HepG2 (cell line): ENCODE data around the gene C3orf18. TPM values are rescaled to one million over a fixed set of nuclear protein-coding genes. Genes with fewer than 3 reads are reported as not detected.

Experiments
- ATAC-seq: fragments of 200-7000 bp; cut with Tn5 transposase; 3 replicates; pipeline ENCODE4 v1.9.1; 2020; ENCODE audit warnings: mild to moderate bottlenecking, moderate library complexity
- BruUV-seq: library from RNA; stranded (reverse); fragments of 400-500 nt; replicated peaks from 2 replicates; lab custom pipeline; 2021; lab: Mats Ljungman, UMichigan
- CTCF ChIA-PET: fragments of 300-600 bp; formaldehyde crosslinking; extraction: SDS; loops from one replicate; lab custom pipeline; 2021; ENCODE audit warnings: low total read pairs, inconsistent platforms, low intra/inter-chr PET ratio; lab: Yijun Ruan, JAX
- POLR2A ChIA-PET: fragments of 350-600 bp; sonication (Branson Sonifier 250); formaldehyde crosslinking; loops from one replicate; lab custom pipeline; 2020; ENCODE audit warnings: antibody characterized with exemption, inconsistent platforms; lab: Yijun Ruan, JAX
- DNase-seq: peaks from one replicate; pipeline ENCODE4 v3.0.0-alpha.2; 2015; ENCODE audit warnings: low spot score
- FAIRE-seq: peaks from 3 replicates; lab custom pipeline; 2011; peaks lifted over from hg19 to GRCh38; lab: Jason Lieb, UNC
- H2AFZ ChIP-seq: one replicate; pipeline ENCODE4 v1.6.1; 2011; ENCODE audit warnings: low read length, inconsistent platforms
- H3K27ac ChIP-seq: fragments of 300-600 bp; 3 replicates; pipeline ENCODE4 v1.8.0; 2011; ENCODE audit warnings: mixed run types, mild to moderate bottlenecking, mixed read lengths, low read length, inconsistent platforms; ENCODE audit not compliant: insufficient read depth; ENCODE audit errors: extremely low read length
- H3K27me3 ChIP-seq, 2 experiments: fragments of 200-600 bp in 1 of 2; 2 replicates in 1 of 2; 3 replicates in 1 of 2; pipeline versions ENCODE4 v1.6.0 to v1.8.0; 2011; ENCODE audit warnings: low read length in 2 of 2, mild to moderate bottlenecking in 2 of 2, moderate library complexity in 2 of 2, inconsistent platforms in 1 of 2; ENCODE audit not compliant: insufficient read depth in 2 of 2, control insufficient read depth in 1 of 2
- H3K36me3 ChIP-seq, 2 experiments: fragments of 200-600 bp in 1 of 2; replicated peaks in 1 of 2; 2 replicates in 1 of 2; 3 replicates in 1 of 2; pipeline versions ENCODE4 v1.5.1 to v1.8.0; 2011; ENCODE audit warnings: low read length in 2 of 2, inconsistent platforms in 1 of 2; ENCODE audit not compliant: insufficient read depth in 2 of 2, control insufficient read depth in 1 of 2
- H3K4me1 ChIP-seq: 2 replicates; pipeline ENCODE4 v1.5.1; 2012; ENCODE audit warnings: low read length, inconsistent platforms; ENCODE audit not compliant: insufficient read depth
- H3K4me2 ChIP-seq: 2 replicates; pipeline ENCODE4 v1.6.0; 2011; ENCODE audit warnings: low read depth, low read length, inconsistent platforms
- H3K4me3 ChIP-seq, 3 experiments: fragments of 200-600 bp in 1 of 3; sonication (generic), shearing (Covaris generic) in 1 of 3; replicated peaks in 1 of 3; 2 replicates each; pipeline ENCODE4 v1.5.1; 2011 to 2016; ENCODE audit warnings: low read length in 3 of 3, inconsistent platforms in 2 of 3, low read depth in 2 of 3, mild to moderate bottlenecking in 2 of 3, control low read depth in 1 of 3, mixed read lengths in 1 of 3; ENCODE audit not compliant: insufficient read depth in 1 of 3
- H3K79me2 ChIP-seq: one replicate; pipeline ENCODE4 v1.6.1; 2011; ENCODE audit warnings: low read length, inconsistent platforms; ENCODE audit not compliant: insufficient read depth
- H3K9ac ChIP-seq: 2 replicates; pipeline ENCODE4 v1.6.0; 2011; ENCODE audit warnings: mild to moderate bottlenecking, low read depth, low read length, inconsistent platforms; ENCODE audit not compliant: insufficient read depth
- H3K9me3 ChIP-seq: 2 replicates; pipeline ENCODE4 v1.5.1; 2012; ENCODE audit warnings: mild to moderate bottlenecking, low read length
- H4K20me1 ChIP-seq: 2 replicates; pipeline ENCODE4 v1.6.0; 2011; ENCODE audit warnings: inconsistent platforms, mild to moderate bottlenecking, low read length, moderate library complexity; ENCODE audit not compliant: insufficient read depth
- ELF1 ChIP-seq: sonication (generic); formaldehyde crosslinking; IDR thresholded peaks from 2 replicates; pipeline ENCODE4 v1.4.0; 2020; ENCODE audit warnings: missing genetic modification reagents
- FUBP1 ChIP-seq: sonication (generic); formaldehyde crosslinking; IDR thresholded peaks from 2 replicates; pipeline ENCODE4 v1.5.1; 2020; ENCODE audit warnings: missing genetic modification reagents, mild to moderate bottlenecking, borderline replicate concordance
- IKZF4 ChIP-seq: sonication (generic); formaldehyde crosslinking; IDR thresholded peaks from 2 replicates; pipeline ENCODE4 v1.5.1; 2020; ENCODE audit warnings: borderline replicate concordance, mild to moderate bottlenecking, low read depth, missing genetic modification reagents; ENCODE audit errors: not compliant biosample characterization
- MAZ ChIP-seq, 2 experiments: sonication (generic) in 1 of 2; formaldehyde crosslinking in 1 of 2; IDR thresholded peaks; 2 replicates each; pipeline versions ENCODE4 v1.5.0 to v1.6.1; 2012 to 2020; ENCODE audit warnings: low read depth in 2 of 2, mild to moderate bottlenecking in 2 of 2, borderline replicate concordance in 1 of 2, improper control_type of control experiment in 1 of 2, low read length in 1 of 2, missing genetic modification reagents in 1 of 2, moderate library complexity in 1 of 2
- MEIS1 ChIP-seq: sonication (generic); formaldehyde crosslinking; IDR thresholded peaks from 2 replicates; pipeline ENCODE4 v1.9.0; 2021; ENCODE audit warnings: mild to moderate bottlenecking, missing genetic modification reagents, moderate library complexity, borderline replicate concordance
- NFE2L2 ChIP-seq: fragments of 150-350 bp; IDR thresholded peaks from 2 replicates; pipeline ENCODE4 v1.6.1; 2014; ENCODE audit warnings: low read length
- SNAI1 ChIP-seq: sonication (generic); formaldehyde crosslinking; IDR thresholded peaks from 2 replicates; pipeline ENCODE4 v1.5.0; 2020; ENCODE audit warnings: mild to moderate bottlenecking, missing genetic modification reagents, borderline replicate concordance
- TMF1 ChIP-seq: sonication (generic); formaldehyde crosslinking; IDR thresholded peaks from 2 replicates; pipeline ENCODE4 v1.8.1; 2022; ENCODE audit warnings: low read depth, missing genetic modification reagents
- ZBTB7A ChIP-seq: sonication (generic); formaldehyde crosslinking; IDR thresholded peaks from 2 replicates; pipeline ENCODE4 v1.8.0; 2022; ENCODE audit warnings: mild to moderate bottlenecking, missing genetic modification reagents
- ZFX ChIP-seq: sonication (generic); formaldehyde crosslinking; IDR thresholded peaks from 2 replicates; pipeline ENCODE4 v1.4.0; 2020; ENCODE audit warnings: mild to moderate bottlenecking, low read depth, missing genetic modification reagents, moderate library complexity
- ZFY ChIP-seq: sonication (generic); formaldehyde crosslinking; IDR thresholded peaks from 2 replicates; pipeline ENCODE4 v1.4.0; 2020; ENCODE audit warnings: missing genetic modification reagents
- ZNF232 ChIP-seq: sonication (generic); formaldehyde crosslinking; IDR thresholded peaks from 2 replicates; pipeline ENCODE4 v1.4.0; 2020; ENCODE audit warnings: missing genetic modification reagents, borderline replicate concordance
- ZNF382 ChIP-seq: sonication (generic); formaldehyde crosslinking; IDR thresholded peaks from 2 replicates; pipeline ENCODE4 v1.5.0; 2020; ENCODE audit warnings: missing genetic modification reagents, mild to moderate bottlenecking, borderline replicate concordance
- ZNF530 ChIP-seq: sonication (generic); formaldehyde crosslinking; IDR thresholded peaks from 2 replicates; pipeline ENCODE4 v1.5.0; 2020; ENCODE audit warnings: low read depth, mild to moderate bottlenecking, missing genetic modification reagents
- ZNF605 ChIP-seq: sonication (generic); formaldehyde crosslinking; IDR thresholded peaks from 2 replicates; pipeline ENCODE4 v1.8.0; 2022; ENCODE audit warnings: mild to moderate bottlenecking, missing genetic modification reagents
- ZNF780A ChIP-seq: sonication (generic); formaldehyde crosslinking; IDR thresholded peaks from 2 replicates; pipeline ENCODE4 v1.8.0; 2022; ENCODE audit warnings: mild to moderate bottlenecking, missing genetic modification reagents, moderate library complexity
- ZNF790 ChIP-seq: sonication (generic); formaldehyde crosslinking; IDR thresholded peaks from 2 replicates; pipeline ENCODE4 v1.8.0; 2022; ENCODE audit warnings: missing genetic modification reagents, mild to moderate bottlenecking, borderline replicate concordance
- WGBS: methylation state at CpG from one replicate; pipeline ENCODE4 v1.1.6; 2017; ENCODE audit warnings: low lambda C conversion rate; 5-methylcytosine and 5-hydroxymethylcytosine counted together
- in situ Hi-C: cut with HindIII; loops from 2 replicates; pipeline ENCODE4 v1.10.0; 2017; ENCODE audit warnings: low pct_unique_long_range_greater_than_20kb; ENCODE audit not compliant: extremely low pct_ligation_motif_present
- intact Hi-C: fragments of 100-400 bp; cut with micrococcal nuclease; formaldehyde crosslinking; loops from one replicate; pipeline ENCODE4 v1.10.0; 2022; ENCODE audit not compliant: unreplicated experiment
- polyA plus RNA-seq, 8 experiments: library from polyadenylated mRNA; depleted of rRNA in 3 of 8; stranded (reverse) in 7 of 8; unstranded in 1 of 8; fragments of >200 nt; fragmentation: Illumina TruSeq in 4 of 8; extraction: Trizol in 4 of 8; gene quantifications; 2 replicates each; pipeline versions ENCODE4 v1.2.1 to v1.2.3, GENCODE V29; 2011 to 2016; ENCODE audit warnings: low read depth in 4 of 8, missing spikeins in 1 of 8, mixed read lengths in 1 of 8; ENCODE audit not compliant: insufficient read depth in 1 of 8
- total RNA-seq, 5 experiments: library from RNA; depleted of rRNA; stranded (reverse); fragments of >200 nt; fragmentation: Illumina TruSeq; extraction: Trizol; gene quantifications; 2 replicates each; pipeline ENCODE4 v1.2.3, GENCODE V29; 2016; ENCODE audit warnings: low read depth in 1 of 5

Gene C3orf18
- total and polyA plus RNA-seq, 2 of the 13 experiments (the other 11 are each of a cell fraction or from before 2014, with no cell fraction given): 1.6 to 4.8 TPM

GRCh38 chr3:50608278-50608677 lies 40.7 kb upstream of the C3orf18 start:
- no peak for ATAC-seq
- intact Hi-C loops (no loop called here), in situ Hi-C loops (no loop called here)
- no peak overlapping the region for H3K9ac ChIP-seq
- no peaks in the 10 kb centered on the region for H3K79me2 ChIP-seq
- POLR2A ChIA-PET: interaction anchor here (1.0 to 1.4 kb wide), 2 partner anchors 17 to 24 kb away, joined by 3 read pairs; no protein-coding TSS in a partner anchor
- no peak for TF ChIP-seq ZFX (CRISPR knock-in tag)
- TF ChIP-seq ZNF530: no peak
- no peak for TF ChIP-seq SNAI1
- TF ChIP-seq ZNF232 (CRISPR knock-in tag): no peak
- TF ChIP-seq NFE2L2: no peak
- TF ChIP-seq ZFY (CRISPR knock-in tag): no peak
- TF ChIP-seq ZNF605 (CRISPR knock-in tag): no peak
- no peak for TF ChIP-seq TMF1 (CRISPR knock-in tag)
- TF ChIP-seq MEIS1 (CRISPR knock-in tag): no peak
- TF ChIP-seq ZNF790: no peak
- TF ChIP-seq MAZ (IDR thresholded peaks at IDR 0.05; ENCODE audit: borderline replicate concordance, low read depth, low read length): no peak
- TF ChIP-seq MAZ (CRISPR knock-in tag; IDR thresholded peaks at IDR 0.05; ENCODE audit: low read depth): no peak
- TF ChIP-seq FUBP1: no peak
- no peak for TF ChIP-seq ZNF382
- TF ChIP-seq ZNF780A (CRISPR knock-in tag): no peak
- TF ChIP-seq ELF1 (CRISPR knock-in tag): no peak
- TF ChIP-seq ZBTB7A (CRISPR knock-in tag): no peak
- TF ChIP-seq IKZF4 (CRISPR knock-in tag): no peak
- H3K4me2 ChIP-seq: no peak overlapping the region
- no peak for DNase-seq
- no peaks in the 10 kb centered on the region for H3K9me3 ChIP-seq
- H3K4me1 ChIP-seq: peaks cover 58% of the 10 kb centered on the region
- H3K36me3 ChIP-seq: peaks cover 0 to 5% of the 10 kb centered on the region in 2 experiments; a peak in 1 of 5 replicates
- CTCF ChIA-PET: no interaction called here
- no peak overlapping the region for H2AFZ ChIP-seq
- 91% methylated on average over 6 of the region's 7 CpGs for WGBS
- no peak for FAIRE-seq
- 0 out of 5 replicates have a peak, but pooled peaks cover 0 to 10% of the 10 kb centered on the region in 2 experiments for H3K27me3 ChIP-seq
- H4K20me1 ChIP-seq: no peaks in the 10 kb centered on the region
- no peak overlapping the region for H3K27ac ChIP-seq
- no peak overlapping the region for H3K4me3 ChIP-seq
- BruUV-seq: no TSS peak
